GM12891 (cell line): ENCODE measurements around the gene CTNND2.
"Not testable (repeated sequence)": the region's sequence is repeated elsewhere in the genome, so short reads cannot be mapped to it uniquely, and the experiment has no call there.

Experiments used
- POLR2A ChIP-seq: IDR thresholded peaks from 2 replicates; pipeline ENCODE4 v1.6.1; 2011; ENCODE audit warnings: low read depth, low read length, control low read depth
- POLR2AphosphoS5 ChIP-seq: IDR thresholded peaks from 2 replicates; pipeline ENCODE4 v1.6.1; 2011; ENCODE audit warnings: low read depth, low read length, control low read depth
- TAF1 ChIP-seq: IDR thresholded peaks from 2 replicates; pipeline ENCODE4 v1.6.1; 2011; ENCODE audit warnings: low read depth, low read length, control low read depth

GRCh38 chr5:11313694-11314093, 590.6 kb downstream of the CTNND2 start:
- TF ChIP-seq TAF1, POLR2A, POLR2AphosphoS5: not testable (repeated sequence)
